ENCODE data around the gene SWI5. TPM values are rescaled to one million over a fixed set of nuclear protein-coding genes. Genes with fewer than 3 reads are reported as not detected.

SWI5 gene
- total and polyA plus RNA-seq, 2 donors (not counting 1 experiment from before 2014, with no cell fraction given) = 35.7 to 46.7 TPM

DNA sequence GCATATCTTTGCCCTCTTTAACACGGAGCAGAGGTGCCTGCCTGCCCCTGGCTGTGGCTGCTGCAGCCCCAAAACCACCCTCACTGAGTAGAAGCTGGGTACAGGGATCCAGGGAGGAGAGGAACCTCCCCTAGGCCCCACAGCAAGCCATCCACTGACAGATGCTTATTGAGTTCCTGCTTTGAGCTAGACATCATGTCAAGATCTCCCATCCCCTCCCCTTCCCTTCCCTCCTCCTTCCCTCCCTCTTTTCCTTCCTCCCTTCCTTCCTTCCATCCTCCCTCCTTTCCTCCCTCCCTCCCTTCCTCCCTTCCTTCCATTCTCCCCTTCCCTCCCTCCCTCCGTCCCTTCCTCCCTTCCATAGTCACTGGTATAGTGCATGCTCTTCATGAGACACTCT is 29.6 kb upstream of the SWI5 start:
- no peak for TF ChIP-seq EZH2 (IDR thresholded peaks at IDR 0.05; ENCODE audit: low read length, missing control alignments)
- TF ChIP-seq CTCF (conservative IDR thresholded peaks at IDR 0.05 in 1 of 2, IDR thresholded peaks at IDR 0.05 in 1 of 2; ENCODE audit: low read depth in 1 of 2, low read length in 2 of 2) = no peak

GRCh38 chr9:128247226-128247803 is 28.8 kb upstream of the SWI5 start:
- Histone ChIP-seq H3K4me3 (replicated peaks in 1 of 4; ENCODE audit: control extremely low read depth in 1 of 4, insufficient read depth in 1 of 4, low read depth in 3 of 4, low read length in 4 of 4) (no peak overlapping the region), H3K27ac (ENCODE audit: insufficient read depth, low read length) (no peak overlapping the region), H3K9me3 (ENCODE audit: control insufficient read depth, insufficient read depth, low read depth, low read length) (no peaks in the 10 kb centered on the region), H3K36me3 (ENCODE audit: control insufficient read depth, insufficient read depth, low read length) (peaks cover 2% of the 10 kb centered on the region), H3K27me3 (ENCODE audit: control insufficient read depth, insufficient read depth, low read length) (no peaks in the 10 kb centered on the region), H4K20me1 (ENCODE audit: control insufficient read depth, extremely low read depth, insufficient read depth, low read length) (no peaks in the 10 kb centered on the region), H3K79me2 (ENCODE audit: control insufficient read depth, insufficient read depth, low read length) (no peaks in the 10 kb centered on the region), H3K4me1 (ENCODE audit: control insufficient read depth, extremely low read depth, insufficient read depth, low read length) (peaks cover 23% of the 10 kb centered on the region), H3K4me2 (ENCODE audit: extremely low read depth, insufficient read depth, low read length) (no peak overlapping the region), H2AFZ (ENCODE audit: low read length) (no peak overlapping the region), H3K9ac (ENCODE audit: insufficient read depth, low read length) (no peak overlapping the region)
- no peak for TF ChIP-seq CTCF (conservative IDR thresholded peaks at IDR 0.05 in 1 of 2, IDR thresholded peaks at IDR 0.05 in 1 of 2; ENCODE audit: low read depth in 1 of 2, low read length in 2 of 2)
- TF ChIP-seq EZH2 (IDR thresholded peaks at IDR 0.05; ENCODE audit: low read length, missing control alignments) = no peak
- no peak for DNase-seq (ENCODE audit: low read depth in 2 of 2)

More for the DNA sequence above, 29.6 kb upstream of the SWI5 start:
- Histone ChIP-seq H3K4me1 (ENCODE audit: control insufficient read depth, extremely low read depth, insufficient read depth, low read length) (peaks cover 23% of the 10 kb centered on the region), H3K9me3 (ENCODE audit: control insufficient read depth, insufficient read depth, low read depth, low read length) (no peaks in the 10 kb centered on the region), H4K20me1 (ENCODE audit: control insufficient read depth, extremely low read depth, insufficient read depth, low read length) (no peaks in the 10 kb centered on the region), H2AFZ (ENCODE audit: low read length) (peak overlapping the region; percentile 64), H3K27ac (ENCODE audit: insufficient read depth, low read length) (peak overlapping the region; percentile 10), H3K4me2 (ENCODE audit: extremely low read depth, insufficient read depth, low read length) (no peak overlapping the region), H3K36me3 (ENCODE audit: control insufficient read depth, insufficient read depth, low read length) (peaks cover 2% of the 10 kb centered on the region), H3K9ac (ENCODE audit: insufficient read depth, low read length) (no peak overlapping the region), H3K79me2 (ENCODE audit: control insufficient read depth, insufficient read depth, low read length) (no peaks in the 10 kb centered on the region), H3K27me3 (ENCODE audit: control insufficient read depth, insufficient read depth, low read length) (no peaks in the 10 kb centered on the region), H3K4me3 (replicated peaks in 1 of 4; ENCODE audit: control extremely low read depth in 1 of 4, insufficient read depth in 1 of 4, low read depth in 3 of 4, low read length in 4 of 4) (no peak overlapping the region)
- no peak for DNase-seq (ENCODE audit: low read depth in 2 of 2)

GRCh38 chr9:128249558-128249907 is 26.5 kb upstream of the SWI5 start:
- Histone ChIP-seq H3K79me2 (ENCODE audit: control insufficient read depth, insufficient read depth, low read length) (no peaks in the 10 kb centered on the region), H4K20me1 (ENCODE audit: control insufficient read depth, extremely low read depth, insufficient read depth, low read length) (no peaks in the 10 kb centered on the region), H3K27ac (ENCODE audit: insufficient read depth, low read length) (no peak overlapping the region), H3K27me3 (ENCODE audit: control insufficient read depth, insufficient read depth, low read length) (no peaks in the 10 kb centered on the region), H3K36me3 (ENCODE audit: control insufficient read depth, insufficient read depth, low read length) (peaks cover 2% of the 10 kb centered on the region), H3K4me2 (ENCODE audit: extremely low read depth, insufficient read depth, low read length) (no peak overlapping the region), H3K4me3 (replicated peaks in 1 of 4; ENCODE audit: control extremely low read depth in 1 of 4, insufficient read depth in 1 of 4, low read depth in 3 of 4, low read length in 4 of 4) (no peak overlapping the region), H3K9ac (ENCODE audit: insufficient read depth, low read length) (no peak overlapping the region), H3K9me3 (ENCODE audit: control insufficient read depth, insufficient read depth, low read depth, low read length) (no peaks in the 10 kb centered on the region), H2AFZ (ENCODE audit: low read length) (no peak overlapping the region), H3K4me1 (ENCODE audit: control insufficient read depth, extremely low read depth, insufficient read depth, low read length) (peaks cover 13% of the 10 kb centered on the region)
- DNase-seq (ENCODE audit: low read depth in 2 of 2) = no peak
- TF ChIP-seq EZH2 (IDR thresholded peaks at IDR 0.05; ENCODE audit: low read length, missing control alignments) = no peak
- TF ChIP-seq CTCF (conservative IDR thresholded peaks at IDR 0.05 in 1 of 2, IDR thresholded peaks at IDR 0.05 in 1 of 2; ENCODE audit: low read depth in 1 of 2, low read length in 2 of 2) = no peak
